Epithelial cell of esophagus (primary cell): ENCODE data around the gene INO80B.
"Not testable (repeated sequence)": the region's sequence is repeated elsewhere in the genome, so short reads cannot be mapped to it uniquely, and the experiment has no call there.

Experiments used
- DNase-seq: peaks from one replicate; pipeline ENCODE4 v3.0.0; 2010; ENCODE audit warnings: low read depth
- H3K4me3 ChIP-seq: 2 replicates; pipeline ENCODE4 v1.5.1; 2011; ENCODE audit warnings: mild to moderate bottlenecking, low read length, control low read depth
- TF ChIP-seq, protein P1 (sequence below): IDR thresholded peaks from 2 replicates; pipeline ENCODE4 v1.5.1; 2011; ENCODE audit warnings: low read depth, mild to moderate bottlenecking, low read length, control low read depth, inconsistent platforms; ENCODE audit not compliant: insufficient read depth; ENCODE audit errors: missing control alignments

INO80B gene

DNA sequence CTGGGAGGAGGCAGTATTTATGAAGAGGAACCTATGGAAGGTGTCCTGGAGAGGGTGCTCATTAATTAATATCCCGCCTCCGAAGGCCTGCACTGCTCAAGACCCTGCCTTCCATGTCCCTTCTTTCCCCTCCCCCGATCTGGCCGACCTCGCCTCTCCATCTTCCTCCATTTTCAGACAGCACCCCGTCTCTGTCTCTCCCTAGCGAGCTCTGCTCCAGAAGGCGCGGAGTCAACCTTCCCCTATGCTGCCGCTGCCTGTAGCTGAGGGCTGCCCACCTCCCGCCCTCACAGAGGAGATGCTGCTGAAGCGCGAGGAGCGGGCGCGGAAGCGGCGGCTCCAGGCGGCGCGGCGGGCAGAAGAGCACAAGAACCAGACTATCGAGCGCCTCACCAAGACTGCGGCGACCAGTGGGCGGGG is 2.3 kb downstream of the INO80B start:
- H3K4me3 ChIP-seq: peak overlapping the region; percentile 71
- TF ChIP-seq, protein P1, sequence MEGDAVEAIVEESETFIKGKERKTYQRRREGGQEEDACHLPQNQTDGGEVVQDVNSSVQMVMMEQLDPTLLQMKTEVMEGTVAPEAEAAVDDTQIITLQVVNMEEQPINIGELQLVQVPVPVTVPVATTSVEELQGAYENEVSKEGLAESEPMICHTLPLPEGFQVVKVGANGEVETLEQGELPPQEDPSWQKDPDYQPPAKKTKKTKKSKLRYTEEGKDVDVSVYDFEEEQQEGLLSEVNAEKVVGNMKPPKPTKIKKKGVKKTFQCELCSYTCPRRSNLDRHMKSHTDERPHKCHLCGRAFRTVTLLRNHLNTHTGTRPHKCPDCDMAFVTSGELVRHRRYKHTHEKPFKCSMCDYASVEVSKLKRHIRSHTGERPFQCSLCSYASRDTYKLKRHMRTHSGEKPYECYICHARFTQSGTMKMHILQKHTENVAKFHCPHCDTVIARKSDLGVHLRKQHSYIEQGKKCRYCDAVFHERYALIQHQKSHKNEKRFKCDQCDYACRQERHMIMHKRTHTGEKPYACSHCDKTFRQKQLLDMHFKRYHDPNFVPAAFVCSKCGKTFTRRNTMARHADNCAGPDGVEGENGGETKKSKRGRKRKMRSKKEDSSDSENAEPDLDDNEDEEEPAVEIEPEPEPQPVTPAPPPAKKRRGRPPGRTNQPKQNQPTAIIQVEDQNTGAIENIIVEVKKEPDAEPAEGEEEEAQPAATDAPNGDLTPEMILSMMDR: no peak
- no peak for DNase-seq

DNA sequence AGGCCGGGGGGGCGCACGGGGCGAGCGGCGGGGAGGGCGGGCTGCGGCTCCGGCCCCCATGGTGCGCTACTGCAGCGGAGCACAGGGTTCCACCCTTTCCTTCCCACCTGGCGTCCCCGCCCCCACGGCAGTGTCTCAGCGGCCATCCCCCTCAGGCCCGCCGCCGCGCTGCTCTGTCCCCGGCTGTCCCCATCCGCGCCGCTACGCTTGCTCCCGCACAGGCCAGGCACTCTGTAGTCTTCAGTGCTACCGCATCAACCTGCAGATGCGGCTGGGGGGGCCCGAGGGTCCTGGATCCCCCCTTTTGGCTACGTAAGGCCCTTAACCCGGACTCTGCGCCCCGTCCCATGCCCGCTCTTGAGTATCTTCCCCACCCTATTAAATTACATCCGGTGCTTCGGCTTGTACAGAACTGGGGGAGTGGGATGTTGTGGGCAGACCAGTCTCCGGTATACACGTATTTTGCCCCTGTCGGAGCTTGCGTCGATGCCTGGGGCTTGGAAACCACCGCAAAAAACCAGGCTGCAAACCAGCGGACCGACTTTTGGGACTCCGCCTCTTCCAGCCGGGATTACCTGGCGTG is 2.8 kb downstream of the INO80B start:
- peak; percentile 57 for DNase-seq
- TF ChIP-seq, protein P1: no peak
- peak overlapping the region; percentile 71 for H3K4me3 ChIP-seq

GRCh38 chr2:74458132-74458937 is 3.4 kb downstream of the INO80B start, which contains the start of gene WBP1:
Gene WBP1 (plus strand): TSS chr2:74458438. CDS start chr2:74458603, 165 bp downstream.
- peak; percentile 100 for DNase-seq
- TF ChIP-seq, protein P1: no peak
- H3K4me3 ChIP-seq: peak within 1 kb of the TSS; percentile 98

- TF ChIP-seq, protein P1: no peak
- H3K4me3 ChIP-seq: peak overlapping the region; percentile 98
- no peak for DNase-seq
Observed at GRCh38 chr2:74458938-74459363, 4.1 kb downstream of the INO80B start.

DNA sequence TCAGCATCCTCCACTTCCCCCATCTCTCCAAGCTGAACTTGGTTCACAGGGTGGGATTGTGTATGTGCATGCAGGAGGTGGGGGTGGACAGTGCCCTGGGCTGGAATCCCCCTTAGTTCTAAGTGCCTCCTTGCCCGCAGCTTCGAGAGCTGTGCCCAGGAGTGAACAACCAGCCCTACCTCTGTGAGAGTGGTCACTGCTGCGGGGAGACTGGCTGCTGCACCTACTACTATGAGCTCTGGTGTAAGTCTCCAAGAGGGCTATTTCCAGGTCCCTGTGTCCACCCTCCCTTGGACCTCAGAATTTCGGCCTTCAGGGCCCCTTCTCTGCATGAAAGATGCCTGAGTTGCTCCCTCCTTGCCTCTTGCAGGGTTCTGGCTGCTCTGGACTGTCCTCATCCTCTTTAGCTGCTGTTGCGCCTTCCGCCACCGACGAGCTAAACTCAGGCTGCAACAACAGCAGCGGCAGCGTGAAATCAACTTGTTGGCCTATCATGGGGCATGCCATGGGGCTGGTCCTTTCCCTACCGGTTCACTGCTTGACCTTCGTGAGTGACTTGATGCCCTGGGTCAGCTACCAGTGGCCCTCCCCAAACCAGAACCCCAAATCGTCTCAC is 4.7 kb downstream of the INO80B start:
- not testable (repeated sequence) for DNase-seq
- H3K4me3 ChIP-seq: peak overlapping the region; percentile 98

- not testable (repeated sequence) for H3K4me3 ChIP-seq, DNase-seq
Observed at GRCh38 chr2:74460187-74460586, 5.3 kb downstream of the INO80B start.

DNA sequence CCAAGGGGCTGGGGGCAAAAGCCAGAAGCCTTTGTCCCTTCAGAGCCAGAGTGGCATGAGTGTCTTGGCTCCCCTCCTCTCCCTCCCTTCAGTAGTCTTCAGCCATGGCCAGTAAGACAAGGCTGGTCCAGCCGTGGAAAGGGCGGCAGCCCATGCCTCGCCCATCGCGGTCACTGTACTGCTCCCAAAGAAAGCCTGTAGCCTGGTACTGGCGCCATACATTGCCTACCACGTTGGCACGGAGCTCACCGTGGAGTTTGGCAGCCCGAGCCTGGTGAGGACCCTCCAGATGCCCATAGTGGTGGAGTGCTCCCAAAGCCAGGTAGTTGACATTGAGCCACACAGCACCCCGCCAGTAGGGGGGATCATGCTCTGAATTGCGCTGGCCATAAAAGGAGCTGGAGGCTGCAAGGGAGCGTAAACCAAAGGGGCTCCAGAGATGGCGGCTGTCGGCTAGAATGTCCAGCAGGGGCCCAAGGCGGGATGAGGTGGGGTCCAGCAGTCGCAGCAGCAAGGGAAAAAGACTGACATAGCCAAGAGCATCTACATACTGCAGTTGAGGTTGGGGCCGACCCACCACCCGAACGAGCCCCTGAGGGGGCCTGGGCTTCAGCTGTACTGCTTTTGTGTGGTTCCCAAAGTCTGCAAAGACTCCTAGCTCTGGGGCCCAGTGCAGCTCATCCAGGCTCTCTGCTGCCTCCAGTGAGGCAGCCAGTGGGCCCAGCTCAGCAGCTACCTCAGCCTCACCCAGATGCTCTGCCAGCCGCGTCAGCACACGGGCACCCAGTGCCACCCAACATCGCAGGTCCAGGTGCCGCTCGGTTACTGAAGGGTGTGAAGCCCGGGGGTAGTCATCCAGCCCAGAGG is 6.5 kb downstream of the INO80B start:
- no peak overlapping the region for H3K4me3 ChIP-seq
- DNase-seq: no peak
- TF ChIP-seq, protein P1: peak; percentile 11
